ENCODE measurements around the gene TMEM101.
"Not testable (repeated sequence)": the region's sequence is repeated elsewhere in the genome, so short reads cannot be mapped to it uniquely, and the experiment has no call there.

The TMEM101 gene

GRCh38 chr17:44029736-44030135 is 15.0 kb upstream of the TMEM101 start:
- no peak for DNase-seq (ENCODE audit: extremely low spot score)
- TF ChIP-seq, protein P1, sequence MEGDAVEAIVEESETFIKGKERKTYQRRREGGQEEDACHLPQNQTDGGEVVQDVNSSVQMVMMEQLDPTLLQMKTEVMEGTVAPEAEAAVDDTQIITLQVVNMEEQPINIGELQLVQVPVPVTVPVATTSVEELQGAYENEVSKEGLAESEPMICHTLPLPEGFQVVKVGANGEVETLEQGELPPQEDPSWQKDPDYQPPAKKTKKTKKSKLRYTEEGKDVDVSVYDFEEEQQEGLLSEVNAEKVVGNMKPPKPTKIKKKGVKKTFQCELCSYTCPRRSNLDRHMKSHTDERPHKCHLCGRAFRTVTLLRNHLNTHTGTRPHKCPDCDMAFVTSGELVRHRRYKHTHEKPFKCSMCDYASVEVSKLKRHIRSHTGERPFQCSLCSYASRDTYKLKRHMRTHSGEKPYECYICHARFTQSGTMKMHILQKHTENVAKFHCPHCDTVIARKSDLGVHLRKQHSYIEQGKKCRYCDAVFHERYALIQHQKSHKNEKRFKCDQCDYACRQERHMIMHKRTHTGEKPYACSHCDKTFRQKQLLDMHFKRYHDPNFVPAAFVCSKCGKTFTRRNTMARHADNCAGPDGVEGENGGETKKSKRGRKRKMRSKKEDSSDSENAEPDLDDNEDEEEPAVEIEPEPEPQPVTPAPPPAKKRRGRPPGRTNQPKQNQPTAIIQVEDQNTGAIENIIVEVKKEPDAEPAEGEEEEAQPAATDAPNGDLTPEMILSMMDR (IDR thresholded peaks at IDR 0.05; ENCODE audit: control extremely low read depth, extremely low read depth, low read depth, missing control alignments): no peak
- ChIA-PET CTCF (interaction anchor here (0.7 to 2.0 kb wide), 5 partner anchors 10 to 445 kb away, joined by 3 to 17 read pairs (median 3); no protein-coding TSS in a partner anchor), POLR2A (no interaction called here)

- TF ChIP-seq, protein P1 (IDR thresholded peaks at IDR 0.05; ENCODE audit: control extremely low read depth, extremely low read depth, low read depth, missing control alignments): no peak
- DNase-seq (ENCODE audit: extremely low spot score): no peak
- POLR2A ChIA-PET: no interaction called here
- CTCF ChIA-PET: interaction anchor here (1.0 to 1.5 kb wide), 4 partner anchors 9 to 258 kb away, joined by 3 to 4 read pairs (median 3); no protein-coding TSS in a partner anchor
Observed at GRCh38 chr17:44024853-44025252, 10.1 kb upstream of the TMEM101 start.

GRCh38 chr17:44024271-44024663 is 9.5 kb upstream of the TMEM101 start:
- POLR2A ChIA-PET: no interaction called here
- TF ChIP-seq, protein P1 (IDR thresholded peaks at IDR 0.05; ENCODE audit: control extremely low read depth, extremely low read depth, low read depth, missing control alignments): no peak
- no peak for DNase-seq (ENCODE audit: extremely low spot score)
- CTCF ChIA-PET: interaction anchor here (1.5 to 1.8 kb wide), 2 partner anchors 80 to 91 kb away, joined by 3 to 4 read pairs; no protein-coding TSS in a partner anchor

- DNase-seq (ENCODE audit: extremely low spot score): no peak
- POLR2A ChIA-PET: no interaction called here
- CTCF ChIA-PET: interaction anchor here (1.2 to 1.8 kb wide), 4 partner anchors 8 to 92 kb away, joined by 3 to 4 read pairs (median 4); no protein-coding TSS in a partner anchor
- TF ChIP-seq, protein P1 (IDR thresholded peaks at IDR 0.05; ENCODE audit: control extremely low read depth, extremely low read depth, low read depth, missing control alignments): no peak
Observed at GRCh38 chr17:44023545-44024270, 8.9 kb upstream of the TMEM101 start.

GRCh38 chr17:44022246-44022645 is 7.5 kb upstream of the TMEM101 start:
- TF ChIP-seq, protein P1 (IDR thresholded peaks at IDR 0.05; ENCODE audit: control extremely low read depth, extremely low read depth, low read depth, missing control alignments): no peak
- POLR2A ChIA-PET: interaction anchor here (0.6 kb wide), 1 partner anchor 33 kb away, joined by 3 read pairs; no protein-coding TSS in a partner anchor
- no peak for DNase-seq (ENCODE audit: extremely low spot score)
- CTCF ChIA-PET: interaction anchor here (1.0 to 2.4 kb wide), 4 partner anchors 13 to 78 kb away, joined by 3 to 6 read pairs (median 4); no protein-coding TSS in a partner anchor

GRCh38 chr17:44021227-44021626 is 6.5 kb upstream of the TMEM101 start:
- DNase-seq (ENCODE audit: extremely low spot score); POLR2A ChIA-PET: not testable (repeated sequence)
- CTCF ChIA-PET: interaction anchor here (1.0 to 2.4 kb wide), 3 partner anchors 12 to 77 kb away, joined by 3 to 6 read pairs (median 5); no protein-coding TSS in a partner anchor

GRCh38 chr17:44014133-44014436 is 678 bp downstream of the TMEM101 start:
- ChIA-PET CTCF (interaction anchor here (1.2 to 1.3 kb wide), 2 partner anchors 27 to 331 kb away, joined by 3 read pairs; partner anchors contain the start of gene GRN), POLR2A (no interaction called here)
- TF ChIP-seq, protein P1 (IDR thresholded peaks at IDR 0.05; ENCODE audit: control extremely low read depth, extremely low read depth, low read depth, missing control alignments): no peak
- DNase-seq (ENCODE audit: extremely low spot score): no peak

All from GM10248 (cell line).